B cell (primary cell): ENCODE data around the gene ACTMAP. TPM values are rescaled to one million over a fixed set of nuclear protein-coding genes. Genes with fewer than 3 reads are reported as not detected.

ENCODE experiments used
- ATAC-seq: fragments of 200-7000 bp; cut with Tn5 transposase; one replicate; pipeline ENCODE4 v1.10.0; 2021; ENCODE audit warnings: low read depth, mild to moderate bottlenecking, moderate number of reproducible peaks, moderate library complexity
- CTCF ChIA-PET: fragments of 350-600 bp; sonication (Branson Sonifier 250); formaldehyde crosslinking; loops from one replicate; lab custom pipeline; 2021; ENCODE audit warnings: antibody characterized with exemption, inconsistent platforms; lab: Charles Lee
- POLR2A ChIA-PET: fragments of 350-600 bp; sonication (Branson Sonifier 250); formaldehyde crosslinking; loops from one replicate; lab custom pipeline; 2021; ENCODE audit warnings: antibody characterized with exemption; lab: Charles Lee
- DNase-seq: peaks from one replicate; pipeline ENCODE4 v3.0.0; 2013
- H2AFZ ChIP-seq: 2 replicates; pipeline ENCODE4 v1.6.1; 2012; ENCODE audit warnings: mild to moderate bottlenecking, low read depth, low read length; ENCODE audit not compliant: insufficient read depth, poor library complexity, severe bottlenecking
- H3K27ac ChIP-seq, 2 donors: 1 replicate in 1 of 2; 2 replicates in 1 of 2; pipeline ENCODE4 v1.5.1; 2012 to 2013; ENCODE audit warnings: low read length in 2 of 2, mild to moderate bottlenecking in 2 of 2, moderate library complexity in 1 of 2
- H3K27me3 ChIP-seq, 4 experiments: fragments of 200-600 bp in 1 of 4; sonication (generic) in 1 of 4; replicated peaks in 1 of 4; 1 replicate in 2 of 4; 2 replicates in 2 of 4; pipeline versions ENCODE4 v1.6.1 to v1.7.0; 2013 to 2016; ENCODE audit warnings: low read length in 3 of 4, mild to moderate bottlenecking in 2 of 4, mixed read lengths in 1 of 4, moderate library complexity in 1 of 4; ENCODE audit not compliant: insufficient read depth in 4 of 4, control insufficient read depth in 3 of 4; ENCODE audit errors: control extremely low read depth in 1 of 4
- H3K36me3 ChIP-seq, 2 experiments: replicated peaks in 1 of 2; 1 replicate in 1 of 2; 2 replicates in 1 of 2; pipeline versions ENCODE4 v1.6.1 to v1.7.1; 2013; ENCODE audit warnings: low read length in 1 of 2; ENCODE audit not compliant: insufficient read depth in 2 of 2, control insufficient read depth in 1 of 2; ENCODE audit errors: control extremely low read depth in 1 of 2, extremely low read depth in 1 of 2
- H3K4me1 ChIP-seq, 2 donors: fragments of 200-600 bp in 1 of 2; sonication (generic) in 1 of 2; 1 replicate in 1 of 2; 2 replicates in 1 of 2; pipeline versions ENCODE4 v1.5.1 to v1.6.1; 2013 to 2017; ENCODE audit warnings: low read length in 2 of 2; ENCODE audit not compliant: control insufficient read depth in 2 of 2, insufficient read depth in 2 of 2
- H3K4me2 ChIP-seq: replicated peaks from 2 replicates; pipeline ENCODE3; 2012; ENCODE audit warnings: mild to moderate bottlenecking, low read depth, low read length; ENCODE audit not compliant: poor library complexity, severe bottlenecking
- H3K4me3 ChIP-seq, 5 experiments: fragments of 200-600 bp in 1 of 5; sonication (generic) in 1 of 5; 1 replicate in 3 of 5; 2 replicates in 2 of 5; pipeline versions ENCODE4 v1.5.1 to v1.7.0; 2011 to 2016; ENCODE audit warnings: low read length in 4 of 5, mild to moderate bottlenecking in 4 of 5, low read depth in 2 of 5, control low read depth in 1 of 5, moderate library complexity in 1 of 5; ENCODE audit not compliant: insufficient read depth in 1 of 5; ENCODE audit errors: control extremely low read depth in 1 of 5, extremely low read depth in 1 of 5
- H3K79me2 ChIP-seq: fragments of 200-600 bp; sonication (generic); one replicate; pipeline ENCODE4 v1.6.0; 2016; ENCODE audit warnings: low read length; ENCODE audit not compliant: control insufficient read depth, insufficient read depth
- H3K9ac ChIP-seq: fragments of 200-600 bp; sonication (generic); 2 replicates; pipeline ENCODE4 v1.6.1; 2017; ENCODE audit warnings: mild to moderate bottlenecking, low read length, moderate library complexity
- H3K9me3 ChIP-seq, 3 donors: one replicate each; pipeline versions ENCODE4 v1.6.1 to v1.7.1; 2013; ENCODE audit warnings: low read length in 2 of 3; ENCODE audit not compliant: control insufficient read depth in 2 of 3, insufficient read depth in 1 of 3; ENCODE audit errors: control extremely low read depth in 1 of 3
- H4K20me1 ChIP-seq: 2 replicates; pipeline ENCODE4 v1.6.0; 2012; ENCODE audit warnings: mild to moderate bottlenecking, low read length; ENCODE audit not compliant: insufficient read depth, control insufficient read depth, poor library complexity, severe bottlenecking
- H3K27ac Mint-ChIP-seq: one replicate; pipeline ENCODE4 v1.8.0; 2021; ENCODE audit warnings: mixed read lengths
- H3K27me3 Mint-ChIP-seq: one replicate; pipeline ENCODE4 v1.8.0; 2021; ENCODE audit warnings: mixed read lengths
- H3K4me1 Mint-ChIP-seq: one replicate; pipeline ENCODE4 v1.8.0; 2021; ENCODE audit warnings: mixed read lengths
- H3K4me3 Mint-ChIP-seq: one replicate; pipeline ENCODE4 v1.8.0; 2021; ENCODE audit warnings: mixed read lengths
- H3K9me3 Mint-ChIP-seq: one replicate; pipeline ENCODE4 v1.8.0; 2022; ENCODE audit warnings: mixed read lengths; ENCODE audit not compliant: insufficient read depth
- EZH2 ChIP-seq: IDR thresholded peaks from 2 replicates; pipeline ENCODE4 v1.6.1; 2012; ENCODE audit warnings: borderline replicate concordance, low read depth, mild to moderate bottlenecking, moderate library complexity, low read length; ENCODE audit not compliant: insufficient read depth, poor library complexity, severe bottlenecking
- WGBS: methylation state at CpG from one replicate; pipeline ENCODE4 v1.1.5; 2013; ENCODE audit warnings: missing lambda C conversion rate; ENCODE audit not compliant: insufficient coverage; 5-methylcytosine and 5-hydroxymethylcytosine counted together
- intact Hi-C: fragments of 100-400 bp; cut with micrococcal nuclease; formaldehyde crosslinking; loops from one replicate; pipeline ENCODE4 v1.10.0; 2022
- polyA plus RNA-seq: library from polyadenylated mRNA; depleted of rRNA; stranded (reverse); fragments of >200 nt; gene quantifications from 2 replicates; pipeline ENCODE4 v1.2.3, GENCODE V29; 2012
- total RNA-seq, 2 donors: library from RNA; stranded (reverse); fragments of 120-200 nt in 1 of 2; gene quantifications; 1 replicate in 1 of 2; 2 replicates in 1 of 2; pipeline versions ENCODE4 v1.2.3 to v1.2.4, GENCODE V29; 2013 to 2022
- TF ChIP-seq, protein P1 (sequence below): fragments of 200-600 bp; IDR thresholded peaks from one replicate; pipeline ENCODE4 v1.8.0; 2022; ENCODE audit warnings: antibody characterized with exemption, mild to moderate bottlenecking

Gene ACTMAP
- total and polyA plus RNA-seq, 2 donors (not counting 1 experiment from before 2014, with no cell fraction given), result 7.7 to 10.2 TPM

GRCh38 chr19:40763963-40764362 lies 13.7 kb upstream of the ACTMAP start:
- 89% methylated on average over 7 of the region's 10 CpGs for WGBS
- H3K27ac ChIP-seq, result no peak overlapping the region
- H3K4me3 Mint-ChIP-seq, result no peak overlapping the region
- H4K20me1 ChIP-seq, result peaks cover 54% of the 10 kb centered on the region
- no peak overlapping the region for H3K9ac ChIP-seq
- H3K27me3 Mint-ChIP-seq, result no peaks in the 10 kb centered on the region
- H3K4me1 Mint-ChIP-seq, result peaks cover 7% of the 10 kb centered on the region
- H2AFZ ChIP-seq, result no peak overlapping the region
- H3K4me1 ChIP-seq, result no peaks in the 10 kb centered on the region
- no peaks in the 10 kb centered on the region for H3K27me3 ChIP-seq
- H3K9me3 ChIP-seq, result no peaks in the 10 kb centered on the region
- CTCF ChIA-PET, result interaction anchor here (0.5 kb wide), 1 partner anchor 42 kb away, joined by 3 read pairs; no protein-coding TSS in a partner anchor
- DNase-seq, result no peak
- intact Hi-C loops, result no loop called here
- TF ChIP-seq, protein P1, sequence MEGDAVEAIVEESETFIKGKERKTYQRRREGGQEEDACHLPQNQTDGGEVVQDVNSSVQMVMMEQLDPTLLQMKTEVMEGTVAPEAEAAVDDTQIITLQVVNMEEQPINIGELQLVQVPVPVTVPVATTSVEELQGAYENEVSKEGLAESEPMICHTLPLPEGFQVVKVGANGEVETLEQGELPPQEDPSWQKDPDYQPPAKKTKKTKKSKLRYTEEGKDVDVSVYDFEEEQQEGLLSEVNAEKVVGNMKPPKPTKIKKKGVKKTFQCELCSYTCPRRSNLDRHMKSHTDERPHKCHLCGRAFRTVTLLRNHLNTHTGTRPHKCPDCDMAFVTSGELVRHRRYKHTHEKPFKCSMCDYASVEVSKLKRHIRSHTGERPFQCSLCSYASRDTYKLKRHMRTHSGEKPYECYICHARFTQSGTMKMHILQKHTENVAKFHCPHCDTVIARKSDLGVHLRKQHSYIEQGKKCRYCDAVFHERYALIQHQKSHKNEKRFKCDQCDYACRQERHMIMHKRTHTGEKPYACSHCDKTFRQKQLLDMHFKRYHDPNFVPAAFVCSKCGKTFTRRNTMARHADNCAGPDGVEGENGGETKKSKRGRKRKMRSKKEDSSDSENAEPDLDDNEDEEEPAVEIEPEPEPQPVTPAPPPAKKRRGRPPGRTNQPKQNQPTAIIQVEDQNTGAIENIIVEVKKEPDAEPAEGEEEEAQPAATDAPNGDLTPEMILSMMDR, result no peak
- TF ChIP-seq EZH2, result no peak
- H3K4me3 ChIP-seq, result no peak overlapping the region
- no peak overlapping the region for H3K4me2 ChIP-seq
- H3K9me3 Mint-ChIP-seq, result no peaks in the 10 kb centered on the region
- H3K36me3 ChIP-seq, result peaks cover 15 to 74% of the 10 kb centered on the region in 2 experiments
- peaks cover 34% of the 10 kb centered on the region for H3K79me2 ChIP-seq
- H3K27ac Mint-ChIP-seq, result peak overlapping the region; percentile 67
- POLR2A ChIA-PET, result no interaction called here
- ATAC-seq, result no peak

GRCh38 chr19:40763526-40763925 lies 13.2 kb upstream of the ACTMAP start:
- H3K9me3 Mint-ChIP-seq, result no peaks in the 10 kb centered on the region
- no peak overlapping the region for H3K27ac ChIP-seq
- no peaks in the 10 kb centered on the region for H3K9me3 ChIP-seq
- no peak overlapping the region for H3K4me2 ChIP-seq
- ChIA-PET POLR2A (no interaction called here), CTCF (interaction anchor here (0.5 kb wide), 1 partner anchor 41 kb away, joined by 3 read pairs; no protein-coding TSS in a partner anchor)
- H3K4me3 ChIP-seq, result no peak overlapping the region
- peaks cover 7% of the 10 kb centered on the region for H3K4me1 Mint-ChIP-seq
- H3K4me3 Mint-ChIP-seq, result no peak overlapping the region
- H3K27me3 ChIP-seq, result no peaks in the 10 kb centered on the region
- 97% methylated on average over 4 of the region's 7 CpGs for WGBS
- H3K27me3 Mint-ChIP-seq, result no peaks in the 10 kb centered on the region
- ATAC-seq (no peak), DNase-seq (no peak)
- H2AFZ ChIP-seq, result no peak overlapping the region
- H3K27ac Mint-ChIP-seq, result no peak overlapping the region
- H3K79me2 ChIP-seq, result peaks cover 37% of the 10 kb centered on the region
- peaks cover 57% of the 10 kb centered on the region for H4K20me1 ChIP-seq
- no peak overlapping the region for H3K9ac ChIP-seq
- H3K4me1 ChIP-seq, result no peaks in the 10 kb centered on the region
- TF ChIP-seq, protein P1, result no peak
- intact Hi-C loops, result no loop called here
- peaks cover 15 to 76% of the 10 kb centered on the region in 2 experiments for H3K36me3 ChIP-seq
